GM21825 (cell line): Measurements from ENCODE around the gene TMEM255A.
"Not testable (repeated sequence)": the region's sequence is repeated elsewhere in the genome, so short reads cannot be mapped to it uniquely, and the experiment has no call there.

ENCODE experiments used
- ATAC-seq: cut with Tn5 transposase; IDR thresholded peaks from one replicate; pipeline ENCODE4 v1.9.1; 2021; ENCODE audit warnings: mild to moderate bottlenecking, moderate library complexity; ENCODE audit not compliant: unreplicated experiment

TMEM255A gene

GRCh38 chrX:120310861-120311726 is at the start of gene TMEM255A:
Gene TMEM255A, minus strand, starts transcription at chrX:120311461. Its CDS starts 152 bp downstream, at chrX:120311309.
- ATAC-seq: no peak

DNA sequence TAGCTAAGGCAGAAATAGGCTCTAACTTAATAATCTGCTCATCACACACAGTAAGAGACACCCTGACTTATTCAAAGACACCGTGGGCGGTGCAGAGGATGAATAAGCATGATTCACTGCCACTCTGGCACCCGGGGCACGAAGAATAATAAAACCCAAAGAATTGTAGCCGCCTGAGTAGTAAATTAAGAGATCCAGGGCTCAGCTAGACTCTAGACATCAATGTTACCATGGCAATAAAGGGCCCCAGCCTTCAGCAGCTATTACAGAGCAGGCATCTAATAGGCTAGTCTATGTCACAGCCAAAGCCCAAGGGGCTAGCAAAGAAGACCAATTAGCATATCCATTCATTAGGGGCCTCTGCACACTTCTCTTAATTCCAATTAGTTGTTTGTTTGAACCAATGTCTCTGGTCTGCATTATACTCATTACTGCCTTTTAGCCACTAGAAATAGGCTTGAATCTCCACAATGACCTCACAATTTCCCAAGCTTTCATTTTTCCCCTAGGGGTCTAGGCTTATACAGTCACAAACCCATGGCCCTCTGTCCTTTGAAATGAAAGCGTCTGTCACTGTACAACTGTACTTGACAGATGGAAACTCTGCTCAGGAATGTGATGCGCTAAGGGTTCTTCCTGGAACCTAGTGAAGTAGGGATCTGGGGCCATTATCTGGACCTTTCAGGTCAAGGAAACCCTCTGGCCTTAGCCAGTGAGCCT is 47.6 kb upstream of the TMEM255A start:
- ATAC-seq: no peak

DNA sequence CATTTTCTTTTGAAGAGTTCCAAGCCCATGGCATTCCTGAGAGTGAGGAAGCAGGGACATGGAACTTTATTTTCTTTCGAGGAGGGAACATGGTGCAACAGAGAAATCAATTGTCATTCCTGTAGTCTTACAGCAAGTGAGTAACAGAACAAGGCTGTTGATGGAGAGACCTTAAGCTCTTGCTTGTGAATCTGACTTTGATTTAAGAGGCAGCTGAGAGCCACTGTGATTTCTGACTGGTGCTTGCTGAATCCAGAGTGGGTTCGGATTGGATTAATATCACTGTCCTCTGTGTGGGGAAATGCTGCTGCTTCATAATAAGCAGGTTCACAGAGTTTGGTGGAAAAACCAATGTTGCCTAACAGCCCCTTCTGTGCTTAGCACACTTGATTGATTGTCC is 45.9 kb upstream of the TMEM255A start:
- no peak for ATAC-seq

GRCh38 chrX:120356084-120356483 is 44.8 kb upstream of the TMEM255A start:
- no peak for ATAC-seq

DNA sequence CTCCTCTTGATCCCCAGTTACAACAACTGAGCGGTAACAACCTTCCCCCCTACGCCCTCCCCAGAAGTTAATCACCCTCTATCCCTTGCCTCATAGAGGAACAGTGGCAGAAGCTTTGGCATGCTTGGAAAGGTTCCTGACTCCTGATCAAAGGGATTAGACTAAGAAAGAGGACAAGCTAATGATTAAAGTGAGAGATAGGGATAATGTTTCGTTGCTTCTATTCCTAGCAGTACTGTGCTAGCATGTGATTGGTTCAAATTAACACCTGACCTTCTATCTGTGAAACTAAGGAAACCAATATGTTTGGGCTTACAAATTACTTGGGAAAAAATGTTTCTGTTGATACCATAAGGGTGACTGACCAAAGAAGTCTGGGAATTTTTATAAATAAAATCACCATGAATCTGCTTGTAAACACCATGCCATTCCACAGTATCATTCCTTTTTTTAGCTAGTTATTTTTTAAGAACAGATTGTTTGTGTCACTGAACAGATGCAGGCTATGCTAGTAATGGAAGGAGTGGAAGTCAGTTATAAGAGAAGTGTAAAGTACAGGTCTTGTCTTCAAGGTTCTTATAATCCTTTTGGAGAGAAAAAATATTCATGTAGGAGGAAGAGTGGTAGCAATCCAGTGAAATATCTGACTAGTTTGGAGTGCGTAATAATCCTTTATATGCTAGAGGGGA is 39.3 kb upstream of the TMEM255A start:
- ATAC-seq: no peak

GRCh38 chrX:120344566-120344965 is 33.3 kb upstream of the TMEM255A start:
- ATAC-seq: not testable (repeated sequence)

GRCh38 chrX:120336899-120337298 is 25.6 kb upstream of the TMEM255A start:
- ATAC-seq: no peak

DNA sequence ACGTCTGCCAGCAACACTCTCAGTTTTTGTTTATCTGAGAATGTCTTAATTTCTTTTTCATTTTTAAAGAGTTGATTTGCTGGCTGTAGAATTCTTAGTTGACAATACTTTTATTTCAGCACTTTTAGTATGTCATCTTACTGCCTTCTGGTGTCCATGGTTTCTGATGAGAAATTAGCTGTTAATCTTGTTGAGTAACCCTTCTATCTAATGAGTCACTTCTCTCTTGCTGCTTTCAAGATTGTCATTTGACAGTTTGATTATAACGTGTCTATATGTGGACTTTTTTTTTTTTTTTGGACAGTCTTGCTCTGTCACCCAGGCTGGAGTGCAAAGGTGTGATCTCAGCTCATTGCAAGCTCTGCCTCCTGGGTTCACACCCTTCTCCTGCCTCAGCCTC is 24.0 kb upstream of the TMEM255A start:
- no peak for ATAC-seq

GRCh38 chrX:120334603-120335002 is 23.3 kb upstream of the TMEM255A start:
- ATAC-seq: no peak

DNA sequence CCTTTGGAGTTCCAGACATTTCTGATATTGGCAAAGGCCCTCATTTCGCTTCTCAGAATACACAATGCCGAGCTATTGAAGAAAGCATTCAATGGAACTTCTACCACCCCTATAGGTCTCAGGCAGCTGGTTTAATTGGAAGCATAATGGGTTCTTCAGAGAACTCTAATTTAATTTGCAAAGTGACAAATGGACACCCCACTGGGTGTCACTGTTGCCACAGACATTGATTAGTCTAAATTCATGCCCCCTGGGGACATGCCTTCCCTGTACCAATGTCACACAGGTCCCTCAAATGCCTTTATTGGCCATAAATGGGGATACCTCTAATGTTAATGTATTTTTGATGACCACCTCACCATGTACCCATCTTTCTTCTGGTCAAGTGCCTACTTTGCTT is 22.9 kb upstream of the TMEM255A start:
- ATAC-seq: no peak

- no peak for ATAC-seq
Measured at GRCh38 chrX:120332394-120332793, 21.1 kb upstream of the TMEM255A start.

DNA sequence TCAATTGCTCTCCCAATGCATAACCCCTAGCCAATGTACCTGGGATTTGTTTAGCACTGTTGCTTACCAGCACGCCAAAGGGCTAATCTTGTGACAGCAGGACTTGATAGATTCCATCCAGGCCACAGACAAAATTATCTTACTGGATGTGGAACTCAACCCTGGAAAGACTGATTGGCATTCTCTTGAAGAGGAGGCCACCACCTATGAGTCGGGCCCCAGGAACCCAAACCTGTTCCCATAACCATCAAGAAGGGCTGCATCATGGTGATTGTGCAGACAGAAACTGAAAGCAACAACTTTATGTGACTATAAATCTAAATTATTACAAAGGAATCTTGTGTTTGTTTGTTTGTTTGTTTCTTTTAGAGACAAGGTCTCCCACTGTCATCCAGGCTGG is 19.9 kb upstream of the TMEM255A start:
- no peak for ATAC-seq

- no peak for ATAC-seq
Measured at GRCh38 chrX:120321520-120322281, 10.4 kb upstream of the TMEM255A start.

GRCh38 chrX:120318411-120318810 is 7.2 kb upstream of the TMEM255A start:
- ATAC-seq: no peak

DNA sequence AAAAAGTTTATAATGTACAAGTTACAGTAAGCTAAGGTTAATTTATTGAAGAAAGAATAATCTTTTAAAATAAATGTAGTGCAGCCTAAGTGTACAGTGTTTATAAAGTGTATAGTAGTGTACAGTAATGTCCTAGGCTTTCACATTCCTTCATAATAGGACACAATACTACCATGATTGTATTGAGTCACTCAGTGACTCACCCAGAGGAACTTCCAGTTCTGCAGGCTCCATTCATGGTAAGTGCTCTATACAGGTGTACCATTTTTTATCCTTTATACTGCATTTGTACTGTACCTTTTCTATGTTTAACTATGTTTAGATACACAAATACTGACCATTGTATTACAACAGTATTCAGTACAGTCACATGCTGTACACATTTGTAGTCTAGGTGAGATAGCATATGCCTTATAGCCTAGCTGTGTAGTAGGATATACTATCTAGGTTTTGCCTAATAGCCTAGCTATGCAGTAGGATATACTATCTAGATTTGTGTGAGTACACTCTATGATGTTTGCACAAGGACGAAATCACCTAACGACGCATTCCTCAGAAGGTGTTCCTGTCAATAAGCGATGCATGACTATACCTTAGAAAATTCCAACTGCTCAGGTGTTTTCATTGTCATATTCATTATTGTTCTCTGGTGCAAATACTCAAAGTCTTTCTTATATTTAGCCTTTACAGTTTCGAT is 5.5 kb upstream of the TMEM255A start:
- no peak for ATAC-seq

GRCh38 chrX:120315776-120316175 is 4.5 kb upstream of the TMEM255A start:
- no peak for ATAC-seq

GRCh38 chrX:120311727-120312063 is 434 bp upstream of the TMEM255A start:
- ATAC-seq: no peak

GRCh38 chrX:120309873-120310705 is 1.2 kb downstream of the TMEM255A start:
- no peak for ATAC-seq
